Stimulated activated CD4-positive, alpha-beta T cell treated with anti-CD3 and anti-CD28 coated beads, Interleukin-4, amount 100 ng/mL, for 24 hours (primary cell): ENCODE data around the gene MKNK1.

Source experiments
- DNase-seq: peaks from one replicate; pipeline ENCODE4 v3.0.0-alpha.2; 2020

The MKNK1 gene

GRCh38 chr1:46595127-46595526 is 8.9 kb downstream of the MKNK1 start:
- no peak for DNase-seq

- DNase-seq, result no peak
Observed at GRCh38 chr1:46594063-46594462, 10.0 kb downstream of the MKNK1 start.

GRCh38 chr1:46592823-46593222 is 11.2 kb downstream of the MKNK1 start:
- DNase-seq, result no peak

GRCh38 chr1:46589529-46589928 is 14.5 kb downstream of the MKNK1 start:
- no peak for DNase-seq

GRCh38 chr1:46587069-46587468 is 17.0 kb downstream of the MKNK1 start:
- no peak for DNase-seq

GRCh38 chr1:46585312-46585938 is 18.6 kb downstream of the MKNK1 start:
- DNase-seq, result no peak

GRCh38 chr1:46583494-46583893 is 20.6 kb downstream of the MKNK1 start:
- DNase-seq, result no peak

GRCh38 chr1:46582972-46583371 is 21.1 kb downstream of the MKNK1 start:
- no peak for DNase-seq

- peak; percentile 3 for DNase-seq
Observed at GRCh38 chr1:46581681-46582455, 22.2 kb downstream of the MKNK1 start.

- no peak for DNase-seq
Observed at GRCh38 chr1:46580140-46580903, 23.7 kb downstream of the MKNK1 start.

GRCh38 chr1:46577671-46578070 is 26.4 kb downstream of the MKNK1 start:
- DNase-seq, result no peak

- no peak for DNase-seq
Observed at GRCh38 chr1:46576596-46576995, 27.5 kb downstream of the MKNK1 start.

- no peak for DNase-seq
Observed at GRCh38 chr1:46575778-46576177, 28.3 kb downstream of the MKNK1 start.

GRCh38 chr1:46575300-46575699 is 28.8 kb downstream of the MKNK1 start:
- DNase-seq, result no peak

- no peak for DNase-seq
Observed at GRCh38 chr1:46571691-46572225, 32.3 kb downstream of the MKNK1 start.

- no peak for DNase-seq
Observed at GRCh38 chr1:46569884-46570725, 34.0 kb downstream of the MKNK1 start.

GRCh38 chr1:46569116-46569515 is 35.0 kb downstream of the MKNK1 start:
- no peak for DNase-seq

- no peak for DNase-seq
Observed at GRCh38 chr1:46568461-46568891, 35.6 kb downstream of the MKNK1 start.

GRCh38 chr1:46563341-46563740 is 40.7 kb downstream of the MKNK1 start:
- no peak for DNase-seq

- DNase-seq, result no peak
Observed at GRCh38 chr1:46562498-46562897, 41.6 kb downstream of the MKNK1 start.

- DNase-seq, result no peak
Observed at GRCh38 chr1:46558966-46559365, 45.1 kb downstream of the MKNK1 start.

- DNase-seq, result no peak
Observed at GRCh38 chr1:46558141-46558963, 45.7 kb downstream of the MKNK1 start.
